CD8-positive, alpha-beta memory T cell (primary cell): ENCODE measurements around the gene EHD3. TPM values are rescaled to one million over a fixed set of nuclear protein-coding genes. Genes with fewer than 3 reads are reported as not detected.

Experiments
- CTCF ChIA-PET: fragments of 350-600 bp; sonication (Branson Sonifier 250); formaldehyde crosslinking; loops from one replicate; lab custom pipeline; 2021; ENCODE audit warnings: antibody characterized with exemption; lab: Charles Lee
- POLR2A ChIA-PET: fragments of 350-600 bp; sonication (Branson Sonifier 250); formaldehyde crosslinking; loops from one replicate; lab custom pipeline; 2021; ENCODE audit warnings: antibody characterized with exemption; lab: Charles Lee
- DNase-seq, 5 donors: peaks; one replicate each; pipeline versions ENCODE4 v3.0.0 to v3.0.0-alpha.2; 2020 to 2022; ENCODE audit warnings: mixed read lengths in 1 of 5
- H3K27ac ChIP-seq: one replicate; pipeline ENCODE4 v1.7.0; 2013; ENCODE audit warnings: low read depth, mild to moderate bottlenecking, low read length, moderate library complexity
- H3K27me3 ChIP-seq: 2 replicates; pipeline ENCODE4 v1.7.0; 2013; ENCODE audit warnings: low read length, mild to moderate bottlenecking; ENCODE audit not compliant: insufficient read depth, poor library complexity, severe bottlenecking
- H3K36me3 ChIP-seq: 2 replicates; pipeline ENCODE4 v1.7.0; 2013; ENCODE audit warnings: mild to moderate bottlenecking, low read length, moderate library complexity; ENCODE audit not compliant: insufficient read depth
- H3K4me1 ChIP-seq: 2 replicates; pipeline ENCODE4 v1.7.0; 2013; ENCODE audit warnings: mild to moderate bottlenecking, low read length, moderate library complexity; ENCODE audit not compliant: insufficient read depth
- H3K4me3 ChIP-seq: 2 replicates; pipeline ENCODE4 v1.7.0; 2013; ENCODE audit warnings: mild to moderate bottlenecking, low read length
- H3K9me3 ChIP-seq: 2 replicates; pipeline ENCODE4 v1.7.0; 2013; ENCODE audit warnings: mild to moderate bottlenecking, low read length
- H3K27ac Mint-ChIP-seq, 8 donors: one replicate each; pipeline ENCODE4 v1.8.0; 2020 to 2021; ENCODE audit warnings: mixed read lengths in 8 of 8, mild to moderate bottlenecking in 6 of 8, inconsistent platforms in 3 of 8, moderate library complexity in 3 of 8
- H3K27me3 Mint-ChIP-seq, 2 donors: one replicate each; pipeline ENCODE4 v1.8.0; 2020 to 2021; ENCODE audit warnings: mixed read lengths in 2 of 2, mild to moderate bottlenecking in 1 of 2, moderate library complexity in 1 of 2
- H3K36me3 Mint-ChIP-seq, 3 donors: one replicate each; pipeline ENCODE4 v1.8.0; 2020 to 2021; ENCODE audit warnings: mixed read lengths in 3 of 3, inconsistent platforms in 1 of 3, mild to moderate bottlenecking in 1 of 3
- H3K4me1 Mint-ChIP-seq, 3 donors: one replicate each; pipeline ENCODE4 v1.8.0; 2020 to 2021; ENCODE audit warnings: mixed read lengths in 3 of 3, inconsistent platforms in 1 of 3, mild to moderate bottlenecking in 1 of 3
- H3K4me3 Mint-ChIP-seq, 7 donors: one replicate each; pipeline ENCODE4 v1.8.0; 2020 to 2021; ENCODE audit warnings: mixed read lengths in 7 of 7, mild to moderate bottlenecking in 6 of 7, moderate library complexity in 4 of 7, inconsistent platforms in 2 of 7
- H3K9me3 Mint-ChIP-seq, 5 donors: one replicate each; pipeline ENCODE4 v1.8.0; 2020 to 2022; ENCODE audit warnings: mixed read lengths in 5 of 5, mild to moderate bottlenecking in 3 of 5, moderate library complexity in 2 of 5, inconsistent platforms in 1 of 5
- polyA plus RNA-seq: library from polyadenylated mRNA; unstranded; fragments of 300-500 nt; fragmentation: Illumina TruSeq; gene quantifications from one replicate; pipeline ENCODE4 v1.2.3, GENCODE V29; 2021
- total RNA-seq, 2 experiments: library from RNA; stranded (reverse); gene quantifications; one replicate each; pipeline ENCODE4 v1.2.3, GENCODE V29; 2021

Gene EHD3
- total and polyA plus RNA-seq, 3 experiments from 2014 or later: 2.3 to 4.3 (median 2.3) TPM

DNA sequence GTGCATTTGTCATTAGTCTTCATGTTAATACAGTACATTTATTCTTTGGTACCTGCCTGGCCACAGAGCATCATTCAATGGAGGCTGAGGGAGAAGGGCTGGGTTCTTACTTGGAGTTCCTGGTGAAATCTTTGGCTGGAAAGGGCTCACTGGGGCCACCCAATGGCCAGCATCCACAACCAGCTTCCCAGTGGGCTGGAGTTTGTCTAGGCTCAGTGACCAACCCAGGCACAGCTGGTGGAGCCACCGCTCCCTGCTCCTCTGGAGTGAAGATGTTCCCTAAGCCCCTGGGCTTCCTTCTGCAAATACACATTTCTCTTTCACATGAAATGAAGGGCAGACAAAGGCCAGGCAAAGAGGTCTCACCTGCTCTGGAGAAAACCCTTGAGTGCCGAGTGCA is 34.4 kb downstream of the EHD3 start:
- H3K27ac Mint-ChIP-seq: peak overlapping the region in 1 of 8 donors; percentile 47
- ChIA-PET CTCF (no interaction called here), POLR2A (no interaction called here)
- H3K4me1 Mint-ChIP-seq: no peaks in the 10 kb centered on the region
- no peak overlapping the region for H3K4me3 Mint-ChIP-seq
- Histone ChIP-seq H3K27ac (no peak overlapping the region), H3K27me3 (no peaks in the 10 kb centered on the region), H3K4me1 (no peaks in the 10 kb centered on the region), H3K36me3 (no peaks in the 10 kb centered on the region), H3K4me3 (no peak overlapping the region), H3K9me3 (no peaks in the 10 kb centered on the region)
- H3K27me3 Mint-ChIP-seq: peaks cover 5 to 6% of the 10 kb centered on the region in 2 donors
- peaks cover 0 to 4% (median 4%) of the 10 kb centered on the region in 3 donors for H3K36me3 Mint-ChIP-seq
- H3K9me3 Mint-ChIP-seq: no peaks in the 10 kb centered on the region
- no peak for DNase-seq

DNA sequence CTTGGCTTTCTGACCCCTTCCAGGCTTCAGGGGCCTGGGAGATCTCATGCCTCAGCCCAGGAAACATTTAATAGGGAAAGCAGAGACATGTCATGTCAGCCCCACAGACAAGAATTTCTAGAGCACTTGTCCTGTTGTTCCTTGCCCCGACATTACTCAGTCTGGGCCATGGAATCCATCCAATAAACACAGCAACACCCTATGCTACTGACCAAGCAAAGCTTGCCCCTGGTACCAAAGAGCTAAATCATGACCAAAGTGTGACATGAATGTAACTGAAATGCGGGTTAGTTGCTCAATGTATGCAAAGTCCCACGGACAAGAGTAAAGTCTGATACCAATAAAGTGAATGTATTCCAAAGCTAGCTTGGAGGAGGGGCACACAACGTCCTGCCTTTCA is 35.1 kb downstream of the EHD3 start:
- Mint-ChIP-seq H3K4me1 (no peaks in the 10 kb centered on the region), H3K27ac (peak overlapping the region in 1 of 8 donors; percentile 86), H3K36me3 (peaks cover 0 to 4% (median 4%) of the 10 kb centered on the region in 3 donors), H3K9me3 (no peaks in the 10 kb centered on the region), H3K4me3 (no peak overlapping the region), H3K27me3 (peaks cover 6 to 9% of the 10 kb centered on the region in 2 donors)
- ChIA-PET POLR2A (no interaction called here), CTCF (no interaction called here)
- no peaks in the 10 kb centered on the region for H3K4me1 ChIP-seq
- H3K9me3 ChIP-seq: no peaks in the 10 kb centered on the region
- H3K36me3 ChIP-seq: no peaks in the 10 kb centered on the region
- no peak overlapping the region for H3K4me3 ChIP-seq
- H3K27ac ChIP-seq: no peak overlapping the region
- H3K27me3 ChIP-seq: no peaks in the 10 kb centered on the region
- DNase-seq: no peak

DNA sequence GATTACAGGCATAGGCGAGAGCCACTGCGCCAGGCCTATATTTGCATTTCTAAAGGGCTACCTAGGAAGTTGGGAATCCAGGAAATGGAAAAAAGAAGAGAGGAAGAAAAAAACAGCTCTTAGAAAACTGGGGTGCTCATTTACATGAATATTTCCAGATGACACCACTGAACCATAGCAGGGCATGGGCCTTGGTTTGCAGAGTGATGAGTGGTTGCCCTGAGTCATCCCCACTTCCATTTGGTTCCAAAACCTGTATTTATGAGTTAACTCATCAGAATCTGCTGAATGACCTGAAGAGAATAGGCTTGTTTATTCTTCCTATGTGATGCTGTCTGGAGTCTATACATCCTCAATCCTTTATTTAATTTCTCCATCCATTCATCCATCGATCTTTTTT is 36.2 kb downstream of the EHD3 start:
- H3K27me3 ChIP-seq: no peaks in the 10 kb centered on the region
- Mint-ChIP-seq H3K9me3 (no peaks in the 10 kb centered on the region), H3K27ac (no peak overlapping the region), H3K4me1 (no peaks in the 10 kb centered on the region), H3K36me3 (peaks cover 0 to 4% (median 4%) of the 10 kb centered on the region in 3 donors), H3K27me3 (peaks cover 11 to 20% of the 10 kb centered on the region in 2 donors), H3K4me3 (no peak overlapping the region)
- H3K27ac ChIP-seq: no peak overlapping the region
- no peaks in the 10 kb centered on the region for H3K9me3 ChIP-seq
- H3K4me3 ChIP-seq: no peak overlapping the region
- H3K4me1 ChIP-seq: no peaks in the 10 kb centered on the region
- no peaks in the 10 kb centered on the region for H3K36me3 ChIP-seq
- no peak for DNase-seq
- ChIA-PET CTCF (no interaction called here), POLR2A (no interaction called here)

DNA sequence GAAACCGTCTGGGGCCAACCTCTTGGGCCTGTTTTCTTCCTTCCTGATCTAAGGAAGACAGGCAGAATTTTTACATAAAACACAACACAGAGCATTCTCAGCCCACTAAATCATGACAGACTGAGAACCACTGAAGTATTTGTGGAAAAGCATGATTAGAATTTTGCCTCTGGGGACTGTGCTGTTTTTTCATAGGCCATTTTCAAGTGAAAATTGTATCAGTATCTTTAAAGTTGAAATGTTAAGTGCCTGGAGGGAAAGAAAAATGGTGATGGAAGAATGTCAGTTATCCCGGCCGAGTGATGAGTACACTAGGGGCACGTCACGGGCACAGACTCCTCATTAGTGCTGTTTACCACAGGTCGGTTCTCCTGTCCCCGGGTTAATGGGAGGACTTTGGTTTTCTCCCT is 36.9 kb downstream of the EHD3 start:
- Mint-ChIP-seq H3K27me3 (peaks cover 13 to 27% of the 10 kb centered on the region in 2 donors), H3K36me3 (peaks cover 0 to 4% (median 4%) of the 10 kb centered on the region in 3 donors), H3K4me1 (no peaks in the 10 kb centered on the region), H3K9me3 (no peaks in the 10 kb centered on the region), H3K4me3 (no peak overlapping the region), H3K27ac (no peak overlapping the region)
- Histone ChIP-seq H3K27me3 (no peaks in the 10 kb centered on the region), H3K36me3 (no peaks in the 10 kb centered on the region), H3K9me3 (no peaks in the 10 kb centered on the region), H3K4me1 (no peaks in the 10 kb centered on the region), H3K27ac (no peak overlapping the region), H3K4me3 (no peak overlapping the region)
- no peak for DNase-seq
- POLR2A ChIA-PET: no interaction called here
- CTCF ChIA-PET: no interaction called here

DNA sequence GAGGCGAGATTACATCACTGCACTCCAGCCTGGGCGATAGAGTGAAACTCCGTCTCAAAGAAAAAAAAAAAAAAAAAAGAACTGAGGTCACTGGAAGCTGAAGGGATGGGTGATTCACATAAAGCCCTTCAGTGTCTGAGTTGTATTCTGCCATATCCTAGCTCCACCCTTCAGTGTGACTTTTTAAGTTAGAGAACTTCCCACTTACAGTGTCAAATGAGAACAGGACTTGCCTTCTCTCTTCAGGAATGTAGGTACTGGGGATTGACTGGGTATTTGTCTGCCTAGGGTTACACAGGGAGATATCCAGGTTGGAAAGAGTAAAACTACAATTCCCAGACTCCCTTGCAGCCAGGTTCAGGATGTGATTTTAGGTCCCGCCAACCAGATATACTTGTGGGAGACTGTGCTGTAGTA is 37.9 kb downstream of the EHD3 start:
- H3K36me3 ChIP-seq: no peaks in the 10 kb centered on the region
- peaks cover 0 to under 1% (median 0%) of the 10 kb centered on the region in 3 donors for H3K36me3 Mint-ChIP-seq
- DNase-seq: no peak
- ChIA-PET CTCF (no interaction called here), POLR2A (no interaction called here)
- H3K4me1 ChIP-seq: no peaks in the 10 kb centered on the region
- H3K9me3 ChIP-seq: no peaks in the 10 kb centered on the region
- no peak overlapping the region for H3K27ac ChIP-seq
- H3K27me3 ChIP-seq: no peaks in the 10 kb centered on the region
- H3K4me1 Mint-ChIP-seq: no peaks in the 10 kb centered on the region
- no peak overlapping the region for H3K4me3 ChIP-seq
- H3K27me3 Mint-ChIP-seq: peaks cover 13 to 29% of the 10 kb centered on the region in 2 donors
- no peak overlapping the region for H3K4me3 Mint-ChIP-seq
- H3K27ac Mint-ChIP-seq: no peak overlapping the region
- H3K9me3 Mint-ChIP-seq: no peaks in the 10 kb centered on the region

DNA sequence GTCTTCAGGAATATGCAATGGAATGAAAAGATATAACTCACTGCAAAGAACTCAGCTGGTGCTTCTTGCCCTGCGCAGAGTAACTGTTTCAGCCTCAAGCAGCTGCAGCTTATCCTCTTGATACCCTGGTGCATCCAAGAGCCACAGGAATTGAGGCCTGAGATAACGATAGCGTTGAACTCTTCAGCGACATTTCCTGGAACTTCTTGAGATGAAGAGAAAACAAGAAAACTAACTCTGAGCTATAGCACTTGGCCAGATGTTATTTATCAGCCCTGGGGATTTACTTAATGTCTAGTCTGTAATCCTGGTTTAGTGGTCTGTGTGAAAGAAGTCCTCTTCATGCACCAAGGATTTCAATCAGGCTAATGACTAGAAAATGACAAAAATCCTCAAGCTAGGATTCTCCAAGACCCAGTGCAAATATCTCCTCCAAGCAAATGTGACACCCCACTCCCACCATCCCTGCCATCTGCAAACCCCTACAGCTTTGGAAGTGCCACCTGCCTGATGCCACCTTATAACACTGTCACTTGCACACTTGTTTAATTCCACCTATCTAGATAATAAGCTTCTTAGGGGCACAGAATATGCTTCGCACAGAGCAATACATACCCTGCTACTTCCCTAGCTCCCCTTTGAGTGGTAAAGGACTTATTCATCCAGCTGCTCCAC is 40.6 kb downstream of the EHD3 start:
- ChIA-PET CTCF (no interaction called here), POLR2A (no interaction called here)
- H3K36me3 ChIP-seq: no peaks in the 10 kb centered on the region

DNA sequence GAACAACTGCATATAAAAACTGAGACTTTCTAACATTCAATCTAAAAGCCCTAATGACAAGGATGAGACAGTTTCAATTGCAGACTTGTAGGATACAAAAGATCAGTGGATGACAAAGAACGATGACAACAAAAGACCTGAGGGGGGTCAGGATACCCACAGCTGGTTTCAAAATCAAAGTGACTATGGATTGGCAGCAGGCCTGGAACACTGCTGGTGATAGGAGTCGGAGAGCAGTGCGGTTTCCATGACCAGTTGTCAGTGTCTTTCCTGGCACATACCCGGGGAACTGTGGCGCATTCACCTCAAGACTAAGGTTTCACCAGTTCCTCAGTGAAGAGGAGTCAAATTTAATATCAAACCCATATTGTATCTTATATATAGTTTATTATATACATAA is 42.0 kb downstream of the EHD3 start:
- DNase-seq: no peak
- peaks cover 13 to 41% of the 10 kb centered on the region in 2 donors for H3K27me3 Mint-ChIP-seq
- Histone ChIP-seq H3K36me3 (no peaks in the 10 kb centered on the region), H3K27me3 (no peaks in the 10 kb centered on the region), H3K27ac (no peak overlapping the region), H3K4me3 (no peak overlapping the region), H3K9me3 (no peaks in the 10 kb centered on the region), H3K4me1 (no peaks in the 10 kb centered on the region)
- ChIA-PET POLR2A (no interaction called here), CTCF (no interaction called here)
- no peaks in the 10 kb centered on the region for H3K4me1 Mint-ChIP-seq
- no peaks in the 10 kb centered on the region for H3K9me3 Mint-ChIP-seq
- H3K36me3 Mint-ChIP-seq: no peaks in the 10 kb centered on the region
- no peak overlapping the region for H3K27ac Mint-ChIP-seq
- H3K4me3 Mint-ChIP-seq: no peak overlapping the region

More for the DNA sequence above, 40.6 kb downstream of the EHD3 start:
- no peaks in the 10 kb centered on the region for H3K36me3 Mint-ChIP-seq
- H3K27me3 Mint-ChIP-seq: peaks cover 13 to 35% of the 10 kb centered on the region in 2 donors
- no peaks in the 10 kb centered on the region for H3K9me3 Mint-ChIP-seq
- no peak overlapping the region for H3K27ac ChIP-seq
- H3K4me3 Mint-ChIP-seq: no peak overlapping the region
- no peaks in the 10 kb centered on the region for H3K4me1 ChIP-seq
- H3K4me3 ChIP-seq: no peak overlapping the region
- H3K9me3 ChIP-seq: no peaks in the 10 kb centered on the region
- no peak overlapping the region for H3K27ac Mint-ChIP-seq
- H3K27me3 ChIP-seq: no peaks in the 10 kb centered on the region
- no peak for DNase-seq
- no peaks in the 10 kb centered on the region for H3K4me1 Mint-ChIP-seq

DNA sequence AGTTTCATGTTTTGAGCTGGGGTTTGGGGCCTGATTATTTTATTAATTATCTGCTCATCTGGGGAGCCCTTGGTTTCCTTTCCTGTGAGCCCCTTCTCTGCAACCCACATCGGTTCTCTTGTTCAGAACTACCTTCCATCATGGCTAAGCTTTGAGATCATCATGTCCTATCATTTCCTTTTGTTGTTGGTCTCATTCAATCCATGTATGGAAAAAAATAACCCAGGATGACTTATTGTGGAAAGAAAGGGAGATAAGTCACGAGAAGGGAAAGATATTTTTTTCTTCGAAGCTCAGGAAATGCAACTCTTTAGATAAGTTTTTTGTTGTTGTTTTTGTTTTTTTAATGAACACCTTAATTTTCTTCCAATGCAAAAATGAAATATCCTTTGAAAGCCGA is 43.7 kb downstream of the EHD3 start:
- no peaks in the 10 kb centered on the region for H3K4me1 ChIP-seq
- no peaks in the 10 kb centered on the region for H3K9me3 ChIP-seq
- H3K27ac ChIP-seq: no peak overlapping the region
- no peaks in the 10 kb centered on the region for H3K4me1 Mint-ChIP-seq
- POLR2A ChIA-PET: no interaction called here
- H3K9me3 Mint-ChIP-seq: no peaks in the 10 kb centered on the region
- no peak overlapping the region for H3K27ac Mint-ChIP-seq
- peaks cover 7 to 41% of the 10 kb centered on the region in 2 donors for H3K27me3 Mint-ChIP-seq
- DNase-seq: no peak
- H3K36me3 ChIP-seq: no peaks in the 10 kb centered on the region
- H3K4me3 Mint-ChIP-seq: no peak overlapping the region
- H3K36me3 Mint-ChIP-seq: no peaks in the 10 kb centered on the region
- no peak overlapping the region for H3K4me3 ChIP-seq
- no peaks in the 10 kb centered on the region for H3K27me3 ChIP-seq
- CTCF ChIA-PET: no interaction called here
